Left lobe of liver (tissue), 2 donors: ENCODE results near the gene PTPN2. TPM values are rescaled to one million over a fixed set of nuclear protein-coding genes. Genes with fewer than 3 reads are reported as not detected.
"Not testable (repeated sequence)": the region's sequence is repeated elsewhere in the genome, so short reads cannot be mapped to it uniquely, and the experiment has no call there.

ENCODE experiments used
- ATAC-seq: fragments of 200-7000 bp; cut with Tn5 transposase; one replicate; pipeline ENCODE4 v1.9.1; 2020; ENCODE audit warnings: mild to moderate bottlenecking, moderate library complexity
- DNase-seq: peaks from one replicate; pipeline ENCODE4 v3.0.0-alpha.2; 2020; ENCODE audit warnings: low spot score
- total RNA-seq: library from RNA; stranded (reverse); gene quantifications from one replicate; pipeline ENCODE4 v1.2.1, GENCODE V29; 2021
- donor health status: DM: no; HTN: no; CAD: no; lungs with moderate emphysema.
- donor health status: DM: no; HTN: yes; CAD: no.

The PTPN2 gene
- total RNA-seq, 1 donor from 2014 or later, result 9.9 TPM

GRCh38 chr18:12777500-12777944 is 106.5 kb downstream of the PTPN2 start:
- peak; percentile 78 for ATAC-seq
- no peak for DNase-seq

GRCh38 chr18:12776821-12777471 is 107.1 kb downstream of the PTPN2 start:
- no peak for DNase-seq
- peak; percentile 45 for ATAC-seq

- DNase-seq, ATAC-seq: not testable (repeated sequence)
Measured at GRCh38 chr18:12776415-12776814, 107.6 kb downstream of the PTPN2 start.

- no peak for ATAC-seq
Measured at GRCh38 chr18:12774982-12775381, 109.1 kb downstream of the PTPN2 start.

DNA sequence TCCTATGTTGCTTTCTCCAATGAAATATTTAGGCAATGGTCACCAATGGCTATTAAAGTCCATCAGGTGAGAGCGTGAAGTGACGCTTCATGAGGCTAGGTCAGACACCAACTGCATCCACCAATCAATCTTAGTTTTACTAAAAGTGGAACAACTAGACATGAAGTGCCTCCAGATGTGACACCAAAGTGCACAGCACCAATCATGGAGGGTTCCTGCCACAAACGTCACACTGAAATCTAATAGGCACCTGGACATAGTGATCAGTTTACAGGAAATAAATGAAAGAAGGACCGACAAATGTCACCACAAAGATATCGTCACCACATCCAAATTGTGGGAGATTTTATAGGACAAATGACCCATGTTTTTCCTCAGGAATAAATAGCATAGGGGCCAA is 110.7 kb downstream of the PTPN2 start:
- peak; percentile 11 for DNase-seq
- no peak for ATAC-seq

More at GRCh38 chr18:12774982-12775381, 109.1 kb downstream of the PTPN2 start:
- no peak for DNase-seq

DNA sequence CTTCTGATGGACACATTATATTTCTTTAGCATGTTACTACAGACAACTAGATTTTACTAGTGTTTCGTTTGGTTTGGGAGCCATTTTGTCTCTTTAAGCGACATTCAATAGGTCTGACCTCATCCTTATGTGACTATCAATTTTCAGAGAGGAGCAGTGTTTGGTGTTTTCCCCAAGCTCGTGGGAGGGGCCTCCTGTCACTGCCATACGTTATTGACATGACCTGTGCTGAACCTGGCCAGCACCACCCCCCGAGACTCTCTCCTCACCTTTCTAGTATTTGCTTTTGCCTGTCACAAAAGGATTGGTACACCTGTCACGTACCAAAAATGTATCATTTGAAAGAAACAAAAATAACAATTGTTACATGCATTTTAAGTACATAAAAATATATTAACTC is 111.9 kb downstream of the PTPN2 start:
- DNase-seq, result no peak
- ATAC-seq, result no peak

DNA sequence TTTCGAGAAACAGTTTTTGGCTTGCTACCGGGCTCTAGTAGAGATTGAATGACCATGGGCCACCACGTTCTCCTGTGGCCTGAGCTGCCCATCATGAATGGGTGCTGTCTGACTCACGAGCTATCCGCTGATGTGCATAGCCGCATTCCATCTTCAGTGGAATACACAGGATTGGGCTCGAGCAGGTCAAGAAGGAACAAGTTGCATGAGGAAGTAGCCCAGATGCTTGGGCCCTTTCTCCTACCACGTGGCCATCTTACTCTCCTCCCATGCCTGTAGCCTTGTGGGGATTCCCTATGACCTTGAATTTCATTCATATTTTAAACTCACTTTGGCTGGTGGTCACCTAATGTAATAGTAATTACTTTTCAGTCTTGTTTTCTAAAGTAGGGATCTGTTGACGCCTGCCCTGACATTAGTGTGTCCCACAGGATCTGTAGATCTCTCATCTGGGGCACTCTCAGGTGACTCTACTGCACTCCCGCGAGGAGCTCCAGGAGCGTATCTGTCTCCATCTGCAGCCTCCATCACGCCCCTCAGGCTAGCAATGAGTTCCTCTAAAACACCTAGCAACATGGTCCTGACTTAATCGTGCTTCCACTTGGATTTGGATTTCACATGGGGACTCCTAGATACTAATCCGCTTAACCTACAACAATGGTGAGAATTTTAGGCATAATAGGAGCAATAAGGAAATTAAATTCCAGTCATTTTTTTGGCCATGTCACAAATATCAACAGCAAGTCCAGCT is 113.4 kb downstream of the PTPN2 start:
- ATAC-seq, result no peak
- no peak for DNase-seq

GRCh38 chr18:12769644-12770440 is 114.2 kb downstream of the PTPN2 start:
- ATAC-seq, result no peak
- no peak for DNase-seq

GRCh38 chr18:12769136-12769535 is 114.9 kb downstream of the PTPN2 start:
- ATAC-seq (no peak), DNase-seq (no peak)

DNA sequence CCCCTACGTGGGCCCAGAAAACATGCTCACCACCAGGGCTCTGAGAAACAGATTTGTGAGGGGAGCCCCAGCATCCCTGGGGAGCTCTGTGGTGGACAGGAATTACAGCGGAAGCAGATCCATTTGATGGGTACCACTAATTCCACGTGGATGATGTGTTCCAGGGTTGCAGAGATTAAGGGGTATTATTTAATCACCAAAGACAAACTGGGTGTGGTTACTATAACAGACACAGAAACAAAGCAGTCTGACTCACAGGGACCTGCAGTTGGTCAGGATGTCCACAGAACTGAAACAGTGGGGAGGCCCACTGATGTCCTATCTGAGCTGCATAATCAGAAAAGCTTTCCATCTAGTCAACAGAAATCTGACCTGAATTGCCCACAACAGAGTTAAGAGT is 115.4 kb downstream of the PTPN2 start:
- no peak for DNase-seq
- no peak for ATAC-seq

- ATAC-seq (no peak), DNase-seq (no peak)
Measured at GRCh38 chr18:12767580-12768155, 116.4 kb downstream of the PTPN2 start.

GRCh38 chr18:12766986-12767433 is 117.0 kb downstream of the PTPN2 start:
- DNase-seq, result no peak
- peak; percentile 77 for ATAC-seq

DNA sequence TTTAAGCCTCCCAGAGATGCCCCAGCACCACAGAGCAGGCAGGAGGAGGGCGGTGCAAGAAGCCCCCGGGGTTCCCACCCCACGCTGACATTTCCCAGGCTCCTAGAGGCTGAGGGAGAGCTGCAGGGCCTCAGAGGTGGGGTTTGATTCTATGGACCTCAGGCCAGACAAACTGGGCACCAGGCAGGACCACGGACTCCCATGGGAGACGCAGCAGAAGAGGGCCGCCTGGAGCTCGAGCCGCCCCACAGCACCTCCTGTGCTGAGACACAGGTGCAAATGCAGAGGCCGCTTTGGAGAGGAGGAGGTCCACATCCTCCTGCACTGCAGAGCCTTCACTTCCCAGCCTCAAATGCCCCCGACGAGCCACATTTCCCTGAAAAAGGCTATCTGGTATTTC is 118.5 kb downstream of the PTPN2 start:
- DNase-seq, result no peak
- ATAC-seq, result no peak

GRCh38 chr18:12765126-12765525 is 118.9 kb downstream of the PTPN2 start:
- ATAC-seq, result no peak
- DNase-seq, result no peak

DNA sequence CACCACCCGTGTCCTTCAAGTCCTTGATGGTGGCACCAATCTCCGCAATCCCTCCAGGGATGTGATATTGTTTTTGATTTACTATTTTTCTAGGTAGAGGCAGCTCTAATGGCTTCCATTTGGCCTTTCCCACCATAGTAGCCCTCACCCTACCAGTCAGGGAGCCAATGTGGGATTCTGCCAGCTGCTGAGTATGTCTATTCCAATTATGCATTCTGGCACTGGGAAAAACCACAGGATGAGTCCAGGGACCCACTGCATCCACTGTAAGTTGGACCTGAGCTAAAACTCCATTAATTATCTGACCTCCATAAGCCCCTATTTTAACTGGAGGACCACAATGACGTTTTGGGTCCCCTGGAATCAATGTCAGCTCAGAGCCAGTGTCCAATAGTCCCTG is 125.5 kb downstream of the PTPN2 start:
- not testable (repeated sequence) for DNase-seq, ATAC-seq

DNA sequence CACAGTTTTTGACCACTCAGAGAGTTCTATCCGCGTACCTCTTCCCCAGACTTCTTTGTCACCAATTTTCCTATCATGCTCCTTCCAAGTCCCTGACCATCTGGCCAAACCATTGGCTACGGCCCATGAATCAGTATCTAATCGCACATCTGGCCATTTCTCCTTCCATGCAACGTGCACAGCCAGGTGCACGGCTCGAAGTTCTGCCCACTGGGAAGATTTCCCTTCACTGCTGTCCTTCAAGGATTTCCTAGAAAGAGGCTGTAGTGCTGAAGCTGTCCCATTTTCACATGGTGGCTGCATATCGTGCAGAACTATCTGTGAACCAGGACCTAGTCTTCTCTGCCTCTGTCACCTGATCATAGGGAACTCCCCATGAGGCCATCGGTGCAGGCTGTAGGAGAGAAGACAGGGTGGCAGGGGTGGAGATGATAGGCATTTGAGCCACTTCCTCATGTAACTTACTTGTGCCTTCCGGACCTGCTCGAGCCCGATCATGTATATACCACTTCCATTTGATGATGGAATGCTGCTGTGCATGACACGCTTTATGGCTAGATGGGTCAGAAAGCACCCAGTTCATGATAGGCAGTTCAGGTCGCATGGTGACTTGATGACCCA is 127.3 kb downstream of the PTPN2 start:
- ATAC-seq, DNase-seq: not testable (repeated sequence)

DNA sequence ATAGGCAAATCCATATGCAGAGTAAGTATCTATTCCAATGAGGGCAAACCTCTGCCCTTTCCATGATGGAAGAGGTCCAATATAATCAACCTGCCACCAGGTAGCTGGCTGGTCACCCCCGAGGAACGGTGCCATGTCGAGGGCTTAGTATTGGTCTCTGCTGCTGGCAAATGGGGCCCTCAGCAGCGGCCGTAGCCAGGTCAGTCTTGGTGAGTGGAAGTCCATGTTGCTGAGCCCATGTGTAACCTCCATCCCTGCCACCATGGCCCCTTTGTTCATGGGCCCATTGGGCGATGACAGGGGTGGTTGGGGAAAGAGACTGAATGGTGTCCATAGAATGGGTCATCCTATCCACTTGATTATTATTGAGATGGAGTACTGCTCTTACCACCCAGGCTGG is 128.4 kb downstream of the PTPN2 start:
- not testable (repeated sequence) for DNase-seq, ATAC-seq

GRCh38 chr18:12754511-12754910 is 129.5 kb downstream of the PTPN2 start:
- no peak for DNase-seq
- ATAC-seq, result no peak

DNA sequence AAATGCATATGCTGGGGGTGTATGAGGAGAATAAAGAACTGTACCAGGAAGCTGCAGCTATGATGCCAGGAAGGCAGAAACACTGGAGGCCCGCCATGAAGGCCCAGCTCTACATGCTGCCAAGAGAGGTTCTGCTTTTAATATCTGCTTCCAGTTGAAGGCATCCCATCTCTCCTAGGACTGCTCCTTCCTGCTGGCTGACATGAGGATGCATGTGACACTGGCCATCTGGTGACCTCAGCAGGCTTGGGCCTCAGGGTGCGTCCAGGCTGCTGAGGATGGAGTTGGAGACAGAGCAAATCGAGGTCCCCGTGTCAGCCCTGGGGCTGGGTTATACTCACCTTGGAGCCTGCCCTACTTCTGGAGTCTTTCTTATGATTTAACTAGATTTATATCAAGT is 132.1 kb downstream of the PTPN2 start:
- ATAC-seq (no peak), DNase-seq (no peak)

DNA sequence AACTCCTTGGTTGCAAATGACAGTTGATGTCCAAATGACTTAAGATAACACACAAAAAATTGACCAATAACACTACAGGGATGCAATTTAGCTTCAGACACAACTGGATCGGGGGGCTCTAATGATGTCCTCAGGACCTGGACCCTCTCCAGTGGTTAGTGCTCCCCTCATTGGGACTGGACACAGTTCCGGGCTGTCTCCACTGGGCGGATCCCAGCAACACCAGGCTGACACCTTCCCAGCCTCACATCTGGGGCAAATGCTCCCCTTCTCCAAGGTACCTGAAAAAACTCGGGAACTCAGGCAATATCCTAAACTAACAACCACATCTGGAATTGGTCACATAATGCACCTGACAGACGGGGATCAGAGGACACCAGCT is 132.5 kb downstream of the PTPN2 start:
- ATAC-seq, result no peak
- no peak for DNase-seq
